ENCODE data around the gene THOC2. TPM values are rescaled to one million over a fixed set of nuclear protein-coding genes. Genes with fewer than 3 reads are reported as not detected.
"Not testable (repeated sequence)": the region's sequence is repeated elsewhere in the genome, so short reads cannot be mapped to it uniquely, and the experiment has no call there.

The THOC2 gene
- total and polyA plus RNA-seq, 9 donors, result 48.5 to 67.8 (median 56.4) TPM

- H3K27me3 ChIP-seq (ENCODE audit: control insufficient read depth, insufficient read depth, low read length), result no peaks in the 10 kb centered on the region
- 50% methylated on average over 2 of the region's 6 CpGs for WGBS (ENCODE audit: insufficient coverage)
- no peak overlapping the region for H3K4me3 ChIP-seq (ENCODE audit: low read length)
- H3K4me1 ChIP-seq (ENCODE audit: control insufficient read depth, insufficient read depth, low read length), result no peaks in the 10 kb centered on the region
- H3K9me3 ChIP-seq (replicated peaks; ENCODE audit: control insufficient read depth, low read depth, low read length), result no peaks in the 10 kb centered on the region
- H3K36me3 ChIP-seq (ENCODE audit: control insufficient read depth, insufficient read depth, low read length), result no peaks in the 10 kb centered on the region
- no peak for DNase-seq
- H3K27ac ChIP-seq (ENCODE audit: low read length), result no peak overlapping the region
Measured at GRCh38 chrX:123590842-123591486, 141.9 kb downstream of the THOC2 start.

GRCh38 chrX:123588723-123589122 lies 144.1 kb downstream of the THOC2 start:
- Histone ChIP-seq H3K27me3 (ENCODE audit: control insufficient read depth, insufficient read depth, low read length) (no peaks in the 10 kb centered on the region), H3K27ac (ENCODE audit: low read length) (no peak overlapping the region), H3K36me3 (ENCODE audit: control insufficient read depth, insufficient read depth, low read length) (no peaks in the 10 kb centered on the region), H3K4me3 (ENCODE audit: low read length) (no peak overlapping the region), H3K9me3 (replicated peaks; ENCODE audit: control insufficient read depth, low read depth, low read length) (no peaks in the 10 kb centered on the region), H3K4me1 (ENCODE audit: control insufficient read depth, insufficient read depth, low read length) (no peaks in the 10 kb centered on the region)
- no CpG with 5 or more reads among the region's 3 CpGs for WGBS (ENCODE audit: insufficient coverage)
- DNase-seq, result no peak

GRCh38 chrX:123581586-123581985 lies 151.3 kb downstream of the THOC2 start:
- WGBS (ENCODE audit: insufficient coverage), result no CpG with 5 or more reads among the region's 1 CpG
- Histone ChIP-seq H3K4me1 (ENCODE audit: control insufficient read depth, insufficient read depth, low read length) (no peaks in the 10 kb centered on the region), H3K9me3 (replicated peaks; ENCODE audit: control insufficient read depth, low read depth, low read length) (no peaks in the 10 kb centered on the region), H3K36me3 (ENCODE audit: control insufficient read depth, insufficient read depth, low read length) (no peaks in the 10 kb centered on the region), H3K4me3 (ENCODE audit: low read length) (no peak overlapping the region), H3K27ac (ENCODE audit: low read length) (no peak overlapping the region), H3K27me3 (ENCODE audit: control insufficient read depth, insufficient read depth, low read length) (no peaks in the 10 kb centered on the region)
- DNase-seq, result no peak

GRCh38 chrX:123580792-123581191 lies 152.1 kb downstream of the THOC2 start:
- H3K27ac ChIP-seq (ENCODE audit: low read length), result no peak overlapping the region
- H3K4me3 ChIP-seq (ENCODE audit: low read length), result no peak overlapping the region
- no peaks in the 10 kb centered on the region for H3K4me1 ChIP-seq (ENCODE audit: control insufficient read depth, insufficient read depth, low read length)
- no peaks in the 10 kb centered on the region for H3K36me3 ChIP-seq (ENCODE audit: control insufficient read depth, insufficient read depth, low read length)
- no peaks in the 10 kb centered on the region for H3K9me3 ChIP-seq (replicated peaks; ENCODE audit: control insufficient read depth, low read depth, low read length)
- WGBS (ENCODE audit: insufficient coverage), result no CpG with 5 or more reads among the region's 1 CpG
- H3K27me3 ChIP-seq (ENCODE audit: control insufficient read depth, insufficient read depth, low read length), result no peaks in the 10 kb centered on the region
- no peak for DNase-seq

GRCh38 chrX:123574027-123574426 lies 158.8 kb downstream of the THOC2 start:
- not testable (repeated sequence) for H3K9me3 ChIP-seq (replicated peaks; ENCODE audit: control insufficient read depth, low read depth, low read length)
- WGBS (ENCODE audit: insufficient coverage), result no CpG with 5 or more reads among the region's 5 CpGs

GRCh38 chrX:123570011-123570590 lies 162.8 kb downstream of the THOC2 start:
- Histone ChIP-seq H3K27ac (ENCODE audit: low read length) (no peak overlapping the region), H3K9me3 (replicated peaks; ENCODE audit: control insufficient read depth, low read depth, low read length) (no peaks in the 10 kb centered on the region), H3K36me3 (ENCODE audit: control insufficient read depth, insufficient read depth, low read length) (no peaks in the 10 kb centered on the region), H3K4me1 (ENCODE audit: control insufficient read depth, insufficient read depth, low read length) (no peaks in the 10 kb centered on the region), H3K4me3 (ENCODE audit: low read length) (no peak overlapping the region), H3K27me3 (ENCODE audit: control insufficient read depth, insufficient read depth, low read length) (no peaks in the 10 kb centered on the region)
- 80% methylated on average over 2 of the region's 3 CpGs for WGBS (ENCODE audit: insufficient coverage)
- no peak for DNase-seq

More at GRCh38 chrX:123574027-123574426, 158.8 kb downstream of the THOC2 start:
- H3K4me1 ChIP-seq (ENCODE audit: control insufficient read depth, insufficient read depth, low read length); H3K27ac ChIP-seq (ENCODE audit: low read length); DNase-seq; H3K27me3 ChIP-seq (ENCODE audit: control insufficient read depth, insufficient read depth, low read length); H3K36me3 ChIP-seq (ENCODE audit: control insufficient read depth, insufficient read depth, low read length); H3K4me3 ChIP-seq (ENCODE audit: low read length): not testable (repeated sequence)

- Histone ChIP-seq H3K27me3 (ENCODE audit: control insufficient read depth, insufficient read depth, low read length) (no peaks in the 10 kb centered on the region), H3K9me3 (replicated peaks; ENCODE audit: control insufficient read depth, low read depth, low read length) (no peaks in the 10 kb centered on the region), H3K36me3 (ENCODE audit: control insufficient read depth, insufficient read depth, low read length) (no peaks in the 10 kb centered on the region), H3K27ac (ENCODE audit: low read length) (no peak overlapping the region), H3K4me3 (ENCODE audit: low read length) (no peak overlapping the region), H3K4me1 (ENCODE audit: control insufficient read depth, insufficient read depth, low read length) (no peaks in the 10 kb centered on the region)
- no peak for DNase-seq
- WGBS (ENCODE audit: insufficient coverage), result 82% methylated on average over 4 of the region's 4 CpGs
Measured at GRCh38 chrX:123563167-123563566, 169.7 kb downstream of the THOC2 start.

GRCh38 chrX:123562342-123563146 lies 170.3 kb downstream of the THOC2 start:
- no peak overlapping the region for H3K4me3 ChIP-seq (ENCODE audit: low read length)
- H3K27me3 ChIP-seq (ENCODE audit: control insufficient read depth, insufficient read depth, low read length), result no peaks in the 10 kb centered on the region
- H3K27ac ChIP-seq (ENCODE audit: low read length), result no peak overlapping the region
- H3K4me1 ChIP-seq (ENCODE audit: control insufficient read depth, insufficient read depth, low read length), result no peaks in the 10 kb centered on the region
- DNase-seq, result no peak
- no peaks in the 10 kb centered on the region for H3K36me3 ChIP-seq (ENCODE audit: control insufficient read depth, insufficient read depth, low read length)
- H3K9me3 ChIP-seq (replicated peaks; ENCODE audit: control insufficient read depth, low read depth, low read length), result no peaks in the 10 kb centered on the region
- WGBS (ENCODE audit: insufficient coverage), result 91% methylated on average over 32 of the region's 32 CpGs

GRCh38 chrX:123561439-123562215 lies 171.2 kb downstream of the THOC2 start:
- Histone ChIP-seq H3K27ac (ENCODE audit: low read length) (no peak overlapping the region), H3K4me3 (ENCODE audit: low read length) (no peak overlapping the region), H3K27me3 (ENCODE audit: control insufficient read depth, insufficient read depth, low read length) (no peaks in the 10 kb centered on the region), H3K4me1 (ENCODE audit: control insufficient read depth, insufficient read depth, low read length) (no peaks in the 10 kb centered on the region), H3K36me3 (ENCODE audit: control insufficient read depth, insufficient read depth, low read length) (no peaks in the 10 kb centered on the region), H3K9me3 (replicated peaks; ENCODE audit: control insufficient read depth, low read depth, low read length) (no peaks in the 10 kb centered on the region)
- 92% methylated on average over 27 of the region's 28 CpGs for WGBS (ENCODE audit: insufficient coverage)
- DNase-seq, result no peak

- Histone ChIP-seq H3K36me3 (ENCODE audit: control insufficient read depth, insufficient read depth, low read length) (no peaks in the 10 kb centered on the region), H3K4me3 (ENCODE audit: low read length) (no peak overlapping the region), H3K4me1 (ENCODE audit: control insufficient read depth, insufficient read depth, low read length) (no peaks in the 10 kb centered on the region), H3K9me3 (replicated peaks; ENCODE audit: control insufficient read depth, low read depth, low read length) (peaks cover 2% of the 10 kb centered on the region), H3K27me3 (ENCODE audit: control insufficient read depth, insufficient read depth, low read length) (no peaks in the 10 kb centered on the region), H3K27ac (ENCODE audit: low read length) (no peak overlapping the region)
- no peak for DNase-seq
- no CpG with 5 or more reads among the region's 1 CpG for WGBS (ENCODE audit: insufficient coverage)
Measured at GRCh38 chrX:123550829-123551228, 182.0 kb downstream of the THOC2 start.

All from muscle of leg (tissue), 11 donors.